Right ventricle myocardium superior (tissue), 1 donor: ENCODE measurements around the gene NECTIN1. TPM values are rescaled to one million over a fixed set of nuclear protein-coding genes. Genes with fewer than 3 reads are reported as not detected.

Experiments used
- ATAC-seq: fragments of 200-7000 bp; cut with Tn5 transposase; one replicate; pipeline ENCODE4 v1.9.1; 2020; ENCODE audit warnings: mild to moderate bottlenecking; ENCODE audit not compliant: poor library complexity
- DNase-seq: peaks from one replicate; pipeline ENCODE4 v3.0.0-alpha.2; 2020
- intact Hi-C: fragments of 100-400 bp; cut with DNase I; formaldehyde crosslinking; loops from one replicate; pipeline ENCODE4 v1.11.2; 2022
- total RNA-seq: library from RNA; stranded (reverse); fragmentation: NEBNext Ultra II Directional; extraction: Animal tissue kit (Norgen Biotek cat#: 25700); gene quantifications from one replicate; pipeline ENCODE4 v1.2.1, GENCODE V29; 2021
- donor health status: DM: no; HTN: yes; CAD: no; lungs with severe emphysema.

Gene NECTIN1
- total RNA-seq, 1 donor from 2014 or later: 15.0 TPM

DNA sequence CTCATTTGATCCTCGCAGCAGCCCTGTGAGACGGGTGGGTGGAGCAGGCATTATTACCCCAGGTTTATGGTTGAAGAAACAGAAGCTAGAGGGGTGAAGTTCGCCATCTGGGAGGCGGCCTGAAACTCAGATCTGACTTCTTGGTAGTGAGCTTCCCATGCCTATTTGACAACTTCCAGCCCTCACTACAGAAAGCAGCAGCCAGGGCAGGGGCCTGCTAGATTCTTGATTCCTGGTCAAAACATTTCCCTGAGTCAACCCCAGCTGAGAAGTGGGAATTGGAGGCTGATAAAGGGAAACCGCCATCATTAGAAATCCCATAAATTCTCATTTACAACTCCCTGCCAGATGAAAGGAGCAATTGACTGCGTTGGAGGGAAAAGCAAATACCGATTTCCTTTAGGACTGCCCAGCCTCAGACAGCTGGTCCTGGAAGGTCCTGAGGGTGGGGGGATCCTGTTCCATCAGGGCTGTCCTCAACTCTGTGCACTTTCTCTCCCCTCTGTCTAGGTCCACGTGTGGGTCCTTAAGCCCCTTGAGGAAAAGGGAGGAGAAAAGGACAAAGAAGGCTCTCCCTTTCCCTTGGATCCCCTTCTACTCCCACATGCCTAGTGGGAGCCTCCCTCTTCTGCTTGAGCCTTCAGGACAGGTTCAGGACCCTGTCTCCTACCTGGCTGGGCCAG lies 10.2 kb upstream of the NECTIN1 start:
- no peak for DNase-seq
- no peak for ATAC-seq
- intact Hi-C loops: no loop called here

DNA sequence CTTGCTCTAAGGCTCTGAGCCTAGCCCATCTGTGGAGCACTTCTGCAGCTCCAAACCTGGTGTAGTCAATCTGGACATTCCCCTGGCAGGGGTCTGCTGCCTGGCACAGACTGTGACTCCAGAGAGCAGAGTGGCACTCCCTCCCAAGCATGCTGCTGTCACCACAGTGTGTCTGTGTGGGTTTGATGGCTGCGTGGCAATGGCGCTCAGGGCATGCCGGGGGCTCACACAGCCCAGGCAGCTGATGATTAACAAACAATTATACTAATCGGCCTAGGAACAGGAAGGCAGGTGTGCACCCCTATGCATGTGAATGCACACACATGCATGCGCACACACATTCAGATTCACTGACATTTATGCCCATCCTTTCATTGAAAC lies 9.0 kb upstream of the NECTIN1 start:
- ATAC-seq (no peak), DNase-seq (no peak)
- intact Hi-C loops: no loop called here

DNA sequence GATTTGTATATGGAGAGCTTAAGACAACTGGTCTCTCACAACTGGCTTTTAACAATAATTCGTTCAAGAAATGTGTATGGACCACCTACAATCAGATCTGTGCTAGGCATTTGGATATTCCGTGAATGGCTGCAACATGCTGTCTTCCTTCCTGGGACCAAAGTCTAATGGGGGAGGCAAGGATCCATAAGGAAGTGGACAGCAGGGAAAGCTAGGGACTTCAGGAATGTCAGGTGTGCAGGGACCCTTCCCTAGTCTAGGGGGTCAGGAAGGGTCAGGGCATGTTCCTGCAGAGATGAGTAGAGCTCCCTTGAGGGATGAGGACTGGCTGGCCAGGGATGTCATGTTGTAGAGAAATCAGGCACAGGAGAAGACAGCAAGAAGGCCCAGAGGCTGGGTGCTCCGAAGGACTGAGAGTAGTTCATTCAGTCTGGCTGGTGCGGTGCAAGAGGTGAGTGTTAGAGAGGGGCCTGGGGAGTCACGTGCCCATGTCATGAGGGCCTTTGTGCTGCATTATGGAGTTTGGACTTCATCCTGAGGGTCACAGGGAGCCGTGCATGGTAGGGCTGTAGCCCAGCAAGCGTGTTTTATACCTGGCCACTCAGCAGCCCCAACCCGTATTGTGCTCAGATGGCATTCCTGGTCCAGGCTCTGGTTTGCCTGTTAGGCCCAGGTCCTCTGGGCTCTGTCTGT lies 8.5 kb upstream of the NECTIN1 start:
- intact Hi-C loops: no loop called here
- no peak for DNase-seq
- ATAC-seq: no peak

DNA sequence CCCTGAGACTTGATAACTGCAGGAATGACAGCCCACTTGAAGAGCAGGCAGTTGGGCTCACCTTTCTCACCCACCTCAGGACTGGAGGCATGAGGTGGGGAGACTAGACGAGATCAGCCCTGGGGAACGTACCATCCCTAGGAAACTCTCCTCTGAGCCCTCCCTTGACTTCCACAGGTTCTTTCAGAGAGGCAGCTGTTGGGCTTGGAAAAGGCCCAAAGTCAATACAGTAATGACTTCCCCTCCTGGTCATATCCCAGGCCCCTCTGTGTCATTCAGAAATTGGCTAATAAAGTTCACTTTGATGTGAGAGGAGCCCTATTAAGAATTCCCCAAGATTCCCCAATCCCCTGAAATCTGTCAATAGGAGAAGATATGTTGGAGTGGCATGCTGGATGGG lies 5.8 kb upstream of the NECTIN1 start:
- ATAC-seq (no peak), DNase-seq (no peak)
- intact Hi-C loops: no loop called here

DNA sequence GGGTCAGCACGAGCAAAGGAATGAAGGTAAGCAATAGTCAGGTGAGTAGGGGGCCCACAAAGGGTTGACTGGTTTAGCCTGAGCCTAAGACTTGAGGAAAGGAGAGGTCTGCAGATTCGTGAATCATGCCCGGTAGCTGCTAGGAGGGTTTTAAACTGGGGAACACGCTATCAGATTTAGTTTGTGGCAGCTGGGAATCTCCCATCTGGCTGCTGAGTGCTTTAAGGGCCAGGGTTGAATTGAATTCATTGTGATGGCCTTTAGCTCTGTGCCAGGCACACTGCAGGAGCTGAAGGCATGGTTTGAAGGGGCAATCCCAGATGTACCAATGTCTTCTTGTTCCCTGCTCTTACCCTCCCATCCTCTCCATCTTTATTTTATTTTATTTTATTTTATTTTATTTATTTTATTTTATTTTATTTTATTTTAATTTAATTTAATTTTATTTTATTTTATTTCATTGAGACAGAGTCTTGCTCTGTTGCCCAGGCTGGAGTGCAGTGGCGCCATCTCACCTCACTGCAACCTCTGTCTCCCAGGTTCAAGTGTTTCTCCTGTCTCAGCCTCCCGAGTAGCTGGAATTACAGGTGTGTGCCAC lies 1.9 kb upstream of the NECTIN1 start:
- intact Hi-C loops: no loop called here
- ATAC-seq: no peak
- no peak for DNase-seq

DNA sequence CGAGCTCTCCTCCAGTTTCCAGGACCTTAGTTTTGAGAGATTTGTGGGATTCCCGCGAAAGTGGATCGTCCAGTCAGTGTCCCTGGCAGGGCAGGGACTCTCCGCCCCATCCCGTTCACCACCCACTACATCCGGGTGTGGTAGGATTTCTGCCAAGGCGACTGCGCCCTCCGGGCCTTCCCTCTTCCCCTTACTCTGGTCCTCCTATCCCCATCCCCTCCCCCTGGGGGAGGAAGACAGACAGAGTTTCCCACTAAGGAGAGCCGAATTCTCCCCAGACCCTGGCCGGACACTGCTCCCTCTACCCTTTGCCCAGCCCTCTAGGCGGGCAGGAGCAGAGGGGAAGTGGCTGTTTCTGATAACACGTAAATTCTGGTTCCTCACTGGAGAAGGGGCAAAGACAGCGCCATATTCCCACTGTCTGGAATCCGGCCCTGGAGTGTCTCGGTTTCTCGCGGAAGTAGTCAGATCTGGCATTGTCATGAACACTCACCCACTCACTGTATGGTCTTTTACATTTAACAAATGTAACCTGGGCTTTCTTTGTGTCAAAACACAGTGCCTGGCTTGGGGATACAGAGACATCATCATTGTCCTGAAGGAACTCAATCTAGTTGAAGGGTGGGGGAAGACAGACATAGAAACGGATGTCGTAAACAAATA lies 1.1 kb upstream of the NECTIN1 start:
- DNase-seq (peak; percentile 84), ATAC-seq (peak; percentile 65)
- intact Hi-C loops: loop anchor here (5.0 kb wide), 1 partner anchor 63 kb away; no protein-coding TSS in a partner anchor

DNA sequence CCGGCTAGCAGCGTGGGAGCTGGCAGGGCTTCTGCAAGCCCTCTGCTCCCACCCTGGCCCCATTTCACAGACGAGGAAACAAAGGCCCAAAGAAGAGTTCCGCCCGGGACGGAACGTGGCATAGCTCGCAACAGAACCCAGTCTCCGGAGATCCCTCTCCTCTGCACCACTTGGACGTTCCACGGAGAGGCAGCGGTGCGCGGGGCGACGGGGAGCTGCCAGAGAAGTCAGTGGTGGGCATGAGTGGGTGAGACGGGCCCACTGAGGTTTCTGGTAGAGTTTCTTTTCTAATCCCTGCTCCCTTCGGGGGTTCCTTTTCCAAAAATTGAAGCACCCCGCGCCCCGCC lies 554 bp upstream of the NECTIN1 start:
- DNase-seq (no peak), ATAC-seq (peak; percentile 17)
- intact Hi-C loops: loop anchor here (5.0 kb wide), 1 partner anchor 62 kb away; no protein-coding TSS in a partner anchor

DNA sequence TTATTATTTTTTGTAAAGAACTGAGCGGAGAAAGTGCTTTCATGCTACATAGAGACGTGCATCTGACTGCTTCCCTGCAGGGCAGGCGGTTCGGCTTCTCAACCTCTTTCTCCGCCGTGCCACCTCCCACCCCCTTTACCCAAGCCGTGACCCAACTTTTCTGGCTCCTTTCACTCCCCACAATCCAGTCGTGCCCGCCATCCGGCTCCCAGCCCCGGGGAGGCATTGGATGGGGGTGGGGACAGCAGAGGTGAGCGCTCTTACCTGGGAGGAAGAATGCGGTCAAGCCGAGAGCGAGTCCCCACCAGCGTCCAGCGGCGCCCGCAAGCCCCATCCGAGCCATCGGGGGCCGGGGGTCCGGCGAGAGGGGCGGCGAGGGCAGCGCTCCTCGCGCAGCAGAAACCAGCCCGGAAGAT lies 781 bp downstream of the NECTIN1 start:
- ATAC-seq (no peak), DNase-seq (no peak)
- intact Hi-C loops: loop anchor here (5.0 kb wide), 1 partner anchor 61 kb away; no protein-coding TSS in a partner anchor

DNA sequence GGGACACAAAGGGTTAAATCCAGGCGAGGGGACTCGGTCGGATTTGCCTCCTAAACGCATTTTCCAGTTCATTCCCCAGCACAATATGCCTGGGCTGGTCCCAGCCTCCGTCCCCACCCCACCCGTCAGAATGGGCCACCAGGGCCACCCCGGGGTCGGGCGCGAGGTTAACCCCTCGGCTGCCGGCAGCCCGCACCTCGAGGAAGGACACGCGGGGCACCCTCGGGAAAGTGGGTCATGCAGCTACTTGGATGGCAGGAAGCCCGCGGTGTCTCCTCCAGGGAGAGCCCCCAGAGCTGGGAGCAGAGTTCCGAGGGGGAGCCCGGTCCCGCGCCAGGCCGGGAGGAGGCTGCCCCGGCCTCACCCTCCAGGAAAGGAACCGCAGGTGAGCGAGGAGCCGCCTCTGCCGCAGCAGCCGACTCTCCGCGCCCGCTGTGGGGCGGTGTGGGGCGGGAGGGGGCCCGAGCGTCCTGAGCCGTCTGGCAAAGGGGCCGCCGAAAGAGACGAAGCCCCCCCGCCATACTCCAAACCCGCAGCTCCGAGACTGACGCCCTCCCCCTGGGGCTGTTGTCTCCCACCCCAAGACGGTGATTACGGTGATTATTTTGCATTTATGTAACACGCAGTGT lies 1.4 kb downstream of the NECTIN1 start:
- DNase-seq: no peak
- intact Hi-C loops: loop anchor here (5.0 kb wide), 1 partner anchor 60 kb away; no protein-coding TSS in a partner anchor
- peak; percentile 34 for ATAC-seq

DNA sequence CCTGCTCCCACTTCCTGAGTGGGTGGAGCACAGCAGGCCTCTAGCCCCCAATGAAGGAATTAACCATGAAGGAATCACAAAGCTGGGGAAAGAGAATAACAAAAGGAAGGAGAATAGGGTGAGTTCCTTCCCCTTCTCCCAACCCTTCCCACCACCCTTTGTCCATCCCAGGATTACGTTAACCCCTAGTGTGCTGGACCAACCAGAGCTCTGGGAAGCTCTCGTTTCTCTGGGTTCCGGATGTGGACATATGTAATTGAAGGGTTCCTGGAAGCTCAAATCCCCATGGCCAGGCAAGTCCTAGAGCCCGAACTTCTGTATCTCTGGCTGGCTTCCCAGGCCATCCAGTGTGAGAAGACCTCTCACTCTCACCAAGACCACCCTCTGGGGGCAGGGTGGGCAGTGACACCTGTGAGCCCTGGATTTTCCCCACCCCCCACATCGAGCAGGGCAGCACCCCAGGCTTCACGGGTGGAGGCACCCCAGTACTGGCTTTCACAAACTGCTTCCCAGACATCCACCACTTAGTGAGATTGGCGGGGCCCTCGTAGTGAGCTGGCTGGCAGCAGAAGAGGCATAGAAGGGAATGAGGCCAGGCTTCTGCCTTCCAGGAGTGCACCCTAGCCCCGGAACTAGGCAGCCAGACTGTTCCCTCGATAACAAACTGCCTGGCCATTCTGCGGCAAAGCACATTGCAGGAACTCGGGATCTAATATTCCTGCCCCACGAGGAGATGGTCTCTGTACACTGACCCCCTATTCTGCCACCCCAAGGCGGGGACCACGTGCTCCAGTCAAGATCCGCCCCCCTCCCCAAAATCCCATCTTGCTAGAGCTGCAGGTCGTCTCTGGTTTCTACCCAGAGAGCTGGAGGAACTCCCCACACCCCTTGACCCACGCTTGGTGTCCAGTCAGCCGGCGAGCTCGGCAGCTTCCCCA lies 2.1 kb downstream of the NECTIN1 start:
- DNase-seq: no peak
- intact Hi-C loops: loop anchor here (5.0 kb wide), 1 partner anchor 60 kb away; no protein-coding TSS in a partner anchor
- ATAC-seq: no peak

DNA sequence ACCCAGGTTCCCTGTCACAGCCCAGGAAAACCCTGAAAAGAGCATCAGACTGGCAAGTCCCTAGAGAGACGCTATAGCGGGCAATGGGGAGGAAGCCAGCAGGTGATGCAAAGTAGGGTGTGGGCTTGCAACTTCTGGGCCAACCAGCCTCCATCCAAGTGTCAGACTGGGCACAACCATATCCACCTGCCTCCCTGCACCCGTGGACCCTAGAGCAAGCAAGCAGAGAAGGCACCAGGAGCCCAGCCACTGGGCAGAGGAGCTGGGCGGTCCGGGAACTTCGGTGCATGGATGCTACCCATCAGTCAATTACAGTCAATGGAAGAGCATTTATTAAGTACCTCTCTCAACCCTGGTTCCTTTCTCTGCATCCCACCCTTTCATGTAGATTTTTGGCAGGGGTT lies 2.8 kb downstream of the NECTIN1 start:
- no peak for ATAC-seq

DNA sequence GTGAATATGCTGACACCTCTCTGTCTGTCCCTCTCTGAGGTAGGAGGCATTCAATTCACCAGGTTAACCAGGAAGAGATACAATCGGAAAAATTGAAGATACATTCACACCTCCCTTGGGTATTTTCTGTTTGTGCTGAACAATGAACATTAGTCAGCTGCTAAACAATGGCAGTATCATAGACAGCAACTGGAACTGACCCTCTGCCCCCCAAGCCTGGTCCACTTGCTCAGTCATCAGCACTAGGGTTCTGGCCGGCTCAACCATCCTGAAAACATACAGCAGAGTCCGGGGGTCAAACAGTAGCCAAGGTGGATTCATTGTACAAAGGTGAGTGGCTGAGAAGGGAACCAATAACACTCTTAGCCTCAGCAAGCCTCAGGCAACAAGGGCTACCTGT lies 4.0 kb downstream of the NECTIN1 start:
- DNase-seq: no peak
- intact Hi-C loops: loop anchor here (5.0 kb wide), 1 partner anchor 58 kb away; no protein-coding TSS in a partner anchor

More for the DNA sequence above, 2.8 kb downstream of the NECTIN1 start:
- intact Hi-C loops: loop anchor here (5.0 kb wide), 1 partner anchor 59 kb away; no protein-coding TSS in a partner anchor
- DNase-seq: no peak

DNA sequence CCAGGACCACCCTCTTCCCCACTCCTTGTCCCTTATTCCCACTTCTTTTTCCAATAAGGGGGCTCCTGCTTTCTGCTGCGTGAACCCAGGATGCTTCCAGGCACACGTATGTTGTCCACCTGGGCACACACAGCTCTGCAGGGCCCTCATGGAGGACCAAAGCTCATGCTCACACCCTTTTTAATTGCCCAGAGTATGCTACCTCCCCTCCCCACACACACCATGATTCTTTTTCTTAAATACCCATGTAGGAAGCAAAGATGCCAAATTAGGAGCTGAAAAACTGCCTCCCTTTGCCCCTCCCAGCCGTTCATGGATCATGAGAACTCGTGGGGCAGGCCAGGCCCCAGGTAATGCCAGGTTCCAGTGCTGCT lies 5.1 kb downstream of the NECTIN1 start:
- ATAC-seq (no peak), DNase-seq (no peak)
- intact Hi-C loops: no loop called here

More for the DNA sequence above, 4.0 kb downstream of the NECTIN1 start:
- no peak for ATAC-seq

DNA sequence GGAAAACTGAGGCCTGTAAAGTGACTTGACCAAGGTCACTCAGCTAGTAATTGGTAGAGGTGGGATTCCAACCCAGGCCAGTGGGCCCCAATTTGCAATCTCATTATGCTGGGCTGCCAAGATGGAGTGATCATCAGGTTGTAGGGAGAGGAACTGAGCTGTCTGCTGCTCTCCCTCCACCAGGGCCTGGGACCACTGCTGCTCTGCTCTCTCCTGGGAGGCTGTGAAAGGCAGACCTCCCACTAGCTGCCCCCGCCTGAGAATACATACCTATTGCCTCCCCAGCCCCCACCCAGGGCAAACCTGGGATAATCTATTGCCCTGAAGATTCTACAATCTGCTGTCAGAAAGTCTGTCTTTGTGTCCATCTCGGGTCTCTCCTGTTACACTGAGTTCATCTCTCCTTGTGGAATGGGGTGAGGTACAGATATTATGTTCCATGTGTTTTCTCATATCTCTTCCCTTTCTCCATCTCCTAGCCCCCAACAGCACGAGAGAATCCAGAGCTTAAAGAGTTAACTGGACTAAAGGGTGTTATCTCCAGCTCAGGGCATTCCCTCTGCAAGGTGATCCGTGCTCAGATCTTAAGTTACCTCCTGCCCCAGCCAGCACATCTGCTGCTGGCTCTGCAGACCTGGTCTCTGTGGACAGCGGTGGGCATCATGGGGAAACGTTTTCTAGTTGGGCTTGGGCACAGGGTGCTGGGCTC lies 5.6 kb downstream of the NECTIN1 start:
- DNase-seq: no peak
- intact Hi-C loops: no loop called here
- ATAC-seq: no peak

DNA sequence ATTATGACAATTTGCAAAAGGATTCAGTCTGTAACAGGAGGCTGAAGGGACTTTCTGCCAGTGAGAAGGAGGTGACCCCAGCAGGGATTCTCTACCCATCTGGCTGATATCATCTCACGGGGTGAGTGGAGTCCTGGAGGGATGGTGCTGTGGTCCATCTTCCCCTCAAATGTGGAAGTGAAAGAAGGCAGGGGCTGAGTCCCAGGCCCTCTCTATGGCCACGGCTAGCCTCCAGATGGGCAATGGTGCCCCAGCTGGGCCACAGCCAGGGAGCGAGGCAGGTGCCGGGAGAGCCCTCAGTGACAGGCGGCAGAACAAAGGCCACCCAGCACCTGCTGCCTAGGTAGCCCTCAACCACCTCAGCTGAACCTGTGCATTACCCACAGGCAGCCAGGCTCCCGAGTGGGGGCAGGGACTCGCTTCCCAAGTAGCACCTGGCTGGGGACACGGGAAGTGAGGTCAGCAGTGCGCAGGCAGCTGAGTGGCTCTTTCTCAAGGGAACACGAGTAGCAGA lies 6.7 kb downstream of the NECTIN1 start:
- intact Hi-C loops: no loop called here
- DNase-seq (no peak), ATAC-seq (no peak)

DNA sequence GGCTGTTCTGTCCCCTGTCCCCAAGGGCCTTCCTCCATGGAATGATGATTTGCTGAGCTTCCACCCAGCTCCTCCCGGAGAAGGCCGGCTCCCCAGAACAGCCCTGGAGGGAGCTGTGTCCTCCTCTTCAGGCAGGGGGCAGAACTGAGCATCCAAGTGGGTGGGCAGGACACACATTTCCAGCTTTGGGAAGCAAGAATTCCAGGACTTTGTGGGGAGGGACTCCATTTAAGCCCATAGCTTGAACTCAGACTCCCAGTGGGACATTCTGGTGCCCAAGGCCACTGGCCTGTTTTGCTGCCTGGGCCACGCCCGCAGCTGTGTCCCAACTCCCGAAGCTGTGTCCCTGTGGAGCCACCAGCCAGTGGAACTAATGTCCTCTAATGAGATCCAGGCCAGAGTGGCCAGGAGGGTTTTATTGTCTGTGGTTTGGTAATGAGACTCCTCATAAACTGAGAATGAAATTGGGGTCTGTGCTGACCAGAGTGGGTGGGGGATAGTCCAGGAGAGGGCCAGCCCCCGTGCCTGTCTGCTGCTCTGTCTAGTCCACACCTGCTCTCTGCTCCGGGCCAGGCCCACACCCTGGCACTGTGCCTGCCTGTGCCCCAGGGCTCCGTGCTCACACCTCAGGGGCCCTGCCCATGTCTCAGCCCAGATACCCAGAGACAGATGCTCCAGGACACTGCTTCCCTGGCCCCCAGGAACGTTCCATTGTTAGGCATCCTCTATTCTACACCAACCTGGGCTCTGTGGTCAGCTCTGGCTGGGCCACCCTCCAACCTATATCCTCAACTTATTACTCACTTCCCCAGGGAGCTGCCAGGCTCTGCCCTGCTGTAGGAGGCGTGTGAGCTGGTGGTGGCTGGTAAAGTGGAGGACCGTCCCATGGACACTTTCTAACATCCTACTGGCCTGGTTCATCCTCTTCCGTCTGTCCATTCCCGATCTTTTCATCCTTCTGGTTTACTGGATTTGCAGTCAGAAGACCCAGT lies 7.6 kb downstream of the NECTIN1 start:
- intact Hi-C loops: no loop called here
- DNase-seq: no peak
- ATAC-seq: peak; percentile 50
